ENCODE measurements around the gene SAMHD1.

The SAMHD1 gene

DNA sequence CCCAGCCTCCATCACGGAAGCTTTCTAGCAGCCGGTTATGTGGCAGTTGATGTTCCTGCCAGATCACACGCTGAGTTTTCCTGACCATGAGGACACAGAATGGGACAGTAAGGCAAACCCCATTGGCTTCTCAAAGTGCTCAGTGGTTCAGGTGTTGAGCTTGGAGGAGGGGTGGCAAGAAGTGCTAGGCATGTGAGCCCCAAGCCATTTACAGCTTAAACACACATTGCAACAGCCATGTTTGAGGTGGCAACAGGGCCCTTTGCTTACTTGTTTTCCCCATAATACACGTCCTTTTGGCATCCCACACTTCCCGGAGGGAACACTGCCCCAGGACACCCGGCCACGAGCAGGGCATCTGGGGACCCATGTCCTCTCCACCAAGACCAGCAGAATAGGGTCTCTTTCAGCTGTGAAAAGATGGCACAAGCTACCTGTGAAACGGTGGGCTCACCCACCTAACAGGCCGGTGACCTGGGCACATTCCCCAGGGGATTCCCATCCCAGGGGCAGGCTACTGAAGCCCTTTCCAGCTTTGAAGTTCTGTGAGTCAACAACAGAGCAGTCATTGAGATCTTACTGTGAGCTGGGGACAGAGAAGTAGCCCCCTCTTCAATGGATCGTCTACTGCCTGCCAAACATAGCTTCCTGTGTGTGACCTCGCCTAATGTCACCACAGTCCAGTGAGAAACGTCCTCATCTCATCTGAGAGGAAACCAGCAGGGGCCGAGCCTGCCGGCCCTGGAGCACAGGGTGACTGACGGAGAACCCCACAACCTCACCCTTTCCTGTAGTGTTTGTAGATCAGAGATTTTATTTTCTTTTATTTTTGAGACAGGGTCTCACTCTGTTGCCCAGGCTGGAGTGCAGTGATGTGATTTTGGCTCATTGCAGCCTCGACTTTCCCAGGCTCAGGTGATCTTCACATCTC is 79.6 kb downstream of the SAMHD1 start:
- H3K9me3 ChIP-seq (ENCODE audit: control insufficient read depth in 1 of 2, low read length in 2 of 2): no peaks in the 10 kb centered on the region
- H3K27me3 ChIP-seq (ENCODE audit: low read depth, low read length): no peaks in the 10 kb centered on the region
- no peak overlapping the region for H3K4me3 ChIP-seq (ENCODE audit: low read depth in 1 of 2, low read length in 2 of 2)
- H3K36me3 ChIP-seq (ENCODE audit: control insufficient read depth in 1 of 2, insufficient read depth in 2 of 2, low read length in 2 of 2): no peaks in the 10 kb centered on the region
- no peak overlapping the region for H3K27ac ChIP-seq (ENCODE audit: low read length)
- no peaks in the 10 kb centered on the region for H3K4me1 ChIP-seq (ENCODE audit: control insufficient read depth in 1 of 2, insufficient read depth in 2 of 2, low read length in 2 of 2)

DNA sequence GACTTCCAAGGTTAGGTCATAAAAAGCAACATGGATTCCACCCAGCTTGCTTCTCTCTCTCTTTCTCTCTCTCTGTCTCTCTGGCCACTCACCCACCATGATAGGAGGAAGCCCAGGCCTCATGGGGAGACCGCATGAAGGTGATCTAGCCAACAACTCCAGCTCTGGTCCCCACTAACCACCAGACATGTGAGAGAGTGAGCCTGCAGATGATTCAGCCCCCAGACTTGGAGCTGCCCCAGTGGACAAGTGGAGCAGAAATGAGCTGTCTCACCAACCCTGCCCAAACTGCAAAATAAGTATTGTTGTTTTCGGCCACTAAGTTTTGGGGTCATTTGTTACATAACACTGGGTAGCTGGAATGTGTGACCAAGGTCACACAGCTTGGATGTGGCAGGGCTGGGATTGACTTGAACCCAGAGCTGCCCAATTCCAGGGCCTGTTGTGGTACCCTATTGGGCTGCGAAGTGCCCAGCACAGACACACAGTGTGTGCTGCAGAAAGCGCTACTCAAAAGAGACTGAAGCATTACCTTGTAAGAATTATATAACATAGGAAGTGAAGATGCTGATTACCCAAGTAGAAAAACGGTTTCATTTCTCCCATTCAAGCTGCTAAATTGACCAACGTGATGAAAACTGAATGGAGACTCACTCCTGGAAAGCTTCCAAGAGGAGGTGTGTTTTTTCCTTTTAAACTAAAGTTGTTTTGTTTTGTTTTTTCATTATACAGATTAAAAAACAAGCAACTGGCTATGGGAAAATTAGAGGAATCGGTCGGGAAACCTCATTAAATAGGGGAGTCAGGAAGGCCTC is 84.6 kb downstream of the SAMHD1 start:
- no peaks in the 10 kb centered on the region for H3K36me3 ChIP-seq (ENCODE audit: control insufficient read depth in 1 of 2, insufficient read depth in 2 of 2, low read length in 2 of 2)

DNA sequence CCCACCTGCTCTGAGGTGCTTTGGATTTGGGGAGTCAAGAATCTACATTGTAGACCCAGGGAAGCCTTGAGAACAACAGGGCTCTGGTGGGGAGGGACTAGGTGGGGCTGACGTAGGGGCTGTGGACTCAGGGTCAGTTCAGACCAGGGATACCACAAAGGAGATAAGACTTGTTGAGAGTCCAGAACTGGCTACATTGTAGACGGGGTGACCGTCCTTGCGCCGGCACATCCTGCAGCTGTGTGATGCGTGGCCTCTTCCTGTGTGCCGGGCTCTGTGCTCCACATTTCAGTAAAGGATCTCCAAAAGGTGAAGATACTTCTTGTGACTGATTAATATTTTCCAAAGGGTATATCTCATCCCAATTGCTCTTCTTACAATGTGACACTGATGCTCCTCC is 85.3 kb downstream of the SAMHD1 start:
- no peak overlapping the region for H3K4me3 ChIP-seq (ENCODE audit: low read depth in 1 of 2, low read length in 2 of 2)
- H3K27ac ChIP-seq (ENCODE audit: low read length): no peak overlapping the region
- H3K27me3 ChIP-seq (ENCODE audit: low read depth, low read length): no peaks in the 10 kb centered on the region
- H3K9me3 ChIP-seq (ENCODE audit: control insufficient read depth in 1 of 2, low read length in 2 of 2): no peaks in the 10 kb centered on the region
- H3K4me1 ChIP-seq (ENCODE audit: control insufficient read depth in 1 of 2, insufficient read depth in 2 of 2, low read length in 2 of 2): peaks cover 6% of the 10 kb centered on the region in 2 donors
- no peaks in the 10 kb centered on the region for H3K36me3 ChIP-seq (ENCODE audit: control insufficient read depth in 1 of 2, insufficient read depth in 2 of 2, low read length in 2 of 2)

More for the DNA sequence above, 84.6 kb downstream of the SAMHD1 start:
- no peaks in the 10 kb centered on the region for H3K4me1 ChIP-seq (ENCODE audit: control insufficient read depth in 1 of 2, insufficient read depth in 2 of 2, low read length in 2 of 2)
- no peaks in the 10 kb centered on the region for H3K9me3 ChIP-seq (ENCODE audit: control insufficient read depth in 1 of 2, low read length in 2 of 2)
- H3K4me3 ChIP-seq (ENCODE audit: low read depth in 1 of 2, low read length in 2 of 2): no peak overlapping the region
- no peaks in the 10 kb centered on the region for H3K27me3 ChIP-seq (ENCODE audit: low read depth, low read length)
- H3K27ac ChIP-seq (ENCODE audit: low read length): no peak overlapping the region

DNA sequence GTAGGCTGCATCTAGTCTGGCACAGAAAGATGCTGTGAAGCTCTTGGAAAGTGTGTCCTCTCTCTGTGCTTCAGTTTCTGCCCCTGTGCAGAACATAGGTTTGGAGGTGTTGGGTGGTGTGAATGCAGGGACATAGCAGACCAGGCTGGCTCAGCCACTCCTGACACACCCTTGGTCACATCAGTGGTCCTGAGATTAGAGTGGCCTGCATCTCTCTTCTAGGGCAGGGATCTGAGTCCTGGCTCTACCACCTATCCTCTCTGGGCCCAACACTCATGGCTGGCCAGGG is 85.7 kb downstream of the SAMHD1 start:
- Histone ChIP-seq H3K27me3 (ENCODE audit: low read depth, low read length) (no peaks in the 10 kb centered on the region), H3K4me3 (ENCODE audit: low read depth in 1 of 2, low read length in 2 of 2) (no peak overlapping the region), H3K4me1 (ENCODE audit: control insufficient read depth in 1 of 2, insufficient read depth in 2 of 2, low read length in 2 of 2) (peaks cover 9 to 10% of the 10 kb centered on the region in 2 donors), H3K36me3 (ENCODE audit: control insufficient read depth in 1 of 2, insufficient read depth in 2 of 2, low read length in 2 of 2) (no peaks in the 10 kb centered on the region), H3K9me3 (ENCODE audit: control insufficient read depth in 1 of 2, low read length in 2 of 2) (no peaks in the 10 kb centered on the region), H3K27ac (ENCODE audit: low read length) (no peak overlapping the region)

DNA sequence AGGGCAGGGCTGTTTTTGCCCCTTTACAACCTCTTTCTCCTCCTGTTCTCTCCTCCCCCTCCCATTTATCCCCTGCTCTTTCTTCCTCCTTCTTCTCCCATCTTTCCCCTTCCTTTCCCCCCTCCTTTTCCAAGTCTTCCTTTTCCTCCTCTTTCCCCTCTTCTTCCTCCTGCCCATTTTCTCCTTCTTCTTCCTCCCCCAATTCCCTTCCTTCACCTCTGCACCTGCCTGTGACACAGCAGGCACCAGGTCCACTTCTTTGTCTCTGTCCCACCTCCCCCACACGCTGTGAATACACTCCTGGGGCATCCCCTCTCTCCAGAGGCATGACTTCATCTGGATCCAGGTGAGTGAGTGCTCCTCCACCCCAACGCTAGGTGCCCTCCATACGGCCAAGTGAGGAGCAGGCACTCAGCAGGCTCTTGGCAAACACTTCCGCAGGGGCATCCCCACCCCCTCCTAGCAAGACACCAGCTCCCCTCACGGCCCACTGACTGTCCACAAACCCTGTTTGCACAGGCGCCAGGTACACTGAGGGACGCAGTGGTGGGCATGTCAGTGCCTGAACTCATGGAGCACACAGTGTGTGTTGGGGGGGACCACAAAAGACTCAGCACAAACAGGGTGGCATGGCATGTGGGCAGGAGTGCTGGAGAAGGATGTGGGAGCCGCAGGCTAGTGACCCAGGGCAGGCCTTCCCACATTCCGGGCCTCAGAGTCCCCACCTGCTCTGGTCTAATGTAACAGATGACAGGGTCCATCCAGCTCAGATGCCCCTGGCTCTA is 86.2 kb downstream of the SAMHD1 start:
- no peaks in the 10 kb centered on the region for H3K36me3 ChIP-seq (ENCODE audit: control insufficient read depth in 1 of 2, insufficient read depth in 2 of 2, low read length in 2 of 2)
- peaks cover 15% of the 10 kb centered on the region in 2 donors for H3K4me1 ChIP-seq (ENCODE audit: control insufficient read depth in 1 of 2, insufficient read depth in 2 of 2, low read length in 2 of 2)
- no peak overlapping the region for H3K27ac ChIP-seq (ENCODE audit: low read length)
- no peaks in the 10 kb centered on the region for H3K27me3 ChIP-seq (ENCODE audit: low read depth, low read length)
- no peak overlapping the region for H3K4me3 ChIP-seq (ENCODE audit: low read depth in 1 of 2, low read length in 2 of 2)
- no peaks in the 10 kb centered on the region for H3K9me3 ChIP-seq (ENCODE audit: control insufficient read depth in 1 of 2, low read length in 2 of 2)

DNA sequence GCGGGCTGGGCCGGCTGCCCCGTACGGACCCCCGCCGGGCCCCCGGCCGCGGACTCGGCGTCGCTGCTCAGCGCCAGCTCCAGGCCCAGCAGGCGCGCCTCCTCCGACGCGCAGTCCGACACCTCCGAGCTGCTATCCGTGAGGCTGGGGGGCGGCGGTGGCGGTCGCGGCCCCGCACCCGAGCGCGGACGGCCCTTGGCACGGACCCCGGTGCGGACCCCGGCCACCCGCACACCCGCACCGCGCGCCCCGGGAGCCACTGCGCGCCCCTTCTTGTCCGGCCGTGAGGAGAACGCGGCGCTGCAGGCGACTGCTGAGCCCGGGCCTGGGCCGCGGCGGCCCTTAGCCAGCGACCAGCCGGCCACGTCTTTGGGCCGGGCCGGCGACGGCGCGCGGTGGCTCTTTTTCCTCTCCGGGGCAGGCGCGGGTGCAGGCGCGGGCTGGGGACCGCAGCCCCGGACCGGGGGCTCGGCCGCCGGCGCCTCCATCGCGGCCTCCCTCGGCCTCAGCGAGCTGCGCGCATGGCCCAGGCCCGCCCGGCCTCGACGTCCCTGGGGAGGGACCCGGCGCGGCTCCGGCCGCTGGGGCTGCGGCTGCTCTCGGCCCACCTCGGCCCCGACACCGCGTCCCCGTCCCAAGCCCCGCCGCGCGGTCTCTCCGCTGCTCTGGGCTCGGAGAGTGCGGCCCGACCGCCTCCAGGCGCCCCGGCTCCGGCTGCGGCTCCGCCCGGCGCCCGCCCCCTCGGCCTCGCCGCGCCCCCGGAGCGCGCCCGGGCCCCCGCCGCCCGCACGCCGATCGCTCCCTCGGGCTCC is 88.4 kb downstream of the SAMHD1 start:
- Histone ChIP-seq H3K27ac (ENCODE audit: low read length) (no peak overlapping the region), H3K4me3 (ENCODE audit: low read depth in 1 of 2, low read length in 2 of 2) (peak overlapping the region in 1 of 2 donors; percentile 72), H3K9me3 (ENCODE audit: control insufficient read depth in 1 of 2, low read length in 2 of 2) (no peaks in the 10 kb centered on the region), H3K27me3 (ENCODE audit: low read depth, low read length) (no peaks in the 10 kb centered on the region), H3K4me1 (ENCODE audit: control insufficient read depth in 1 of 2, insufficient read depth in 2 of 2, low read length in 2 of 2) (peaks cover 16 to 31% of the 10 kb centered on the region in 2 donors), H3K36me3 (ENCODE audit: control insufficient read depth in 1 of 2, insufficient read depth in 2 of 2, low read length in 2 of 2) (no peaks in the 10 kb centered on the region)

DNA sequence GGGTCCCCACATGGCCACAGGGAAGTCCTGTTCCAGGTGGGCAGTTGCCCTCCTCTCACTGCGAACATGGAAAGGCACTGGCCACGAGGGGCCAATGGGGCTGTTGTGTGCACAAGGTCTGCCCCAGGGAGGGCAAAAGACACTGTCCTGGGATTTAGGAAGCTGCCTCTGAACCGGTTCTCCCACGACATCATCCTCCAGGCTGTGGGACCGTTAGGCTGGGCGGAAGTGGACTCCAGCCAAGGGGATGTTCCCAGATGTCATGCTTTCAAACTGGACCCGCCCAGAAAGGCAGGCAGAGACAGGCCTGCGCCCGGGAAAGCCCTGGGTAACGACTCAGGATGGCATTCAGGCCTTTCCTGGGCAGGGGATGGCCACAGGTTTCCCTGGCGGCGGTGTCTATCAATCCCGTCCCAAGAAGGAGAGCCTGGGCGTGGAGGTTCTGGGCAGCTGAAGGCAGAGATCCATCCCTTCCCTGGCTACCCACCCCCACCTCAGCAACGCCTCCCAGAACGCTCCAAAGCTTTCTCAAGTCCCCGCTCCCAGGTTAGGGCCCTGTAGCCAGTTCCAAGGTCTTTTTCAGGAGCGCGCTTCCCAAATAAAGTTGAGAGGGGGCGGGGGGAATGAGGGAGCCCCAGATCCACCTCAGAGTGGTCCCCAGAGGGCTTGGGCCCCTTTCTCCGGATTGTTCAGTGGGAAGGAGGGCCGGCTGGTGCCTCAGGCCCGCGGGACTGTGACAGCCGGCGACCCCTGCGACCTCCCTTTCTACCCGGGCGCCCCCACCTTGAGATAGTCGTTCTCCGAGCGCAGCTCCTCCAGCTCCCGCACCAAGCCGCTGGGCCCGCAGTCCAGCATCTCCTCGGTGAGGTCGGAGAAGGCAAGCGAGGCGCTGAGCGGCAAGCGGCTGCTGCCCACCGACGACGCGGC is 89.4 kb downstream of the SAMHD1 start:
- H3K4me3 ChIP-seq (ENCODE audit: low read depth in 1 of 2, low read length in 2 of 2): peak overlapping the region; percentile 64 to 72
- no peaks in the 10 kb centered on the region for H3K27me3 ChIP-seq (ENCODE audit: low read depth, low read length)
- H3K9me3 ChIP-seq (ENCODE audit: control insufficient read depth in 1 of 2, low read length in 2 of 2): no peaks in the 10 kb centered on the region
- H3K4me1 ChIP-seq (ENCODE audit: control insufficient read depth in 1 of 2, insufficient read depth in 2 of 2, low read length in 2 of 2): peaks cover 20 to 40% of the 10 kb centered on the region in 2 donors
- H3K36me3 ChIP-seq (ENCODE audit: control insufficient read depth in 1 of 2, insufficient read depth in 2 of 2, low read length in 2 of 2): no peaks in the 10 kb centered on the region
- peak overlapping the region; percentile 69 for H3K27ac ChIP-seq (ENCODE audit: low read length)

DNA sequence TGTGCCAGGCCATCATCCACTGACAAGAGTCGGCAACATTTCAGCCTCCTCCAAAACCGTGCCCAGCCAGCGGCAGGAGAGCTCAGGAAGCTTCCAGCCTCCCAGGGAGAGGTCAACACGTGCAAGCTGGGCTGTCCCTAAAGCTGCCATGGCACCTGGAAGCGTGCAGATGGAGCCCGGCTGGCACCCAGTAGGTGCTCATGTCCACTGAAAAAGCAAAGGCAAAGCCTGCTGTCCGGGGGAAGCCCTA is 90.0 kb downstream of the SAMHD1 start:
- H3K9me3 ChIP-seq (ENCODE audit: control insufficient read depth in 1 of 2, low read length in 2 of 2): no peaks in the 10 kb centered on the region
- H3K27me3 ChIP-seq (ENCODE audit: low read depth, low read length): no peaks in the 10 kb centered on the region
- no peaks in the 10 kb centered on the region for H3K36me3 ChIP-seq (ENCODE audit: control insufficient read depth in 1 of 2, insufficient read depth in 2 of 2, low read length in 2 of 2)
- H3K4me1 ChIP-seq (ENCODE audit: control insufficient read depth in 1 of 2, insufficient read depth in 2 of 2, low read length in 2 of 2): peaks cover 26 to 46% of the 10 kb centered on the region in 2 donors
- peak overlapping the region; percentile 69 for H3K27ac ChIP-seq (ENCODE audit: low read length)
- H3K4me3 ChIP-seq (ENCODE audit: low read depth in 1 of 2, low read length in 2 of 2): peak overlapping the region; percentile 64 to 72

DNA sequence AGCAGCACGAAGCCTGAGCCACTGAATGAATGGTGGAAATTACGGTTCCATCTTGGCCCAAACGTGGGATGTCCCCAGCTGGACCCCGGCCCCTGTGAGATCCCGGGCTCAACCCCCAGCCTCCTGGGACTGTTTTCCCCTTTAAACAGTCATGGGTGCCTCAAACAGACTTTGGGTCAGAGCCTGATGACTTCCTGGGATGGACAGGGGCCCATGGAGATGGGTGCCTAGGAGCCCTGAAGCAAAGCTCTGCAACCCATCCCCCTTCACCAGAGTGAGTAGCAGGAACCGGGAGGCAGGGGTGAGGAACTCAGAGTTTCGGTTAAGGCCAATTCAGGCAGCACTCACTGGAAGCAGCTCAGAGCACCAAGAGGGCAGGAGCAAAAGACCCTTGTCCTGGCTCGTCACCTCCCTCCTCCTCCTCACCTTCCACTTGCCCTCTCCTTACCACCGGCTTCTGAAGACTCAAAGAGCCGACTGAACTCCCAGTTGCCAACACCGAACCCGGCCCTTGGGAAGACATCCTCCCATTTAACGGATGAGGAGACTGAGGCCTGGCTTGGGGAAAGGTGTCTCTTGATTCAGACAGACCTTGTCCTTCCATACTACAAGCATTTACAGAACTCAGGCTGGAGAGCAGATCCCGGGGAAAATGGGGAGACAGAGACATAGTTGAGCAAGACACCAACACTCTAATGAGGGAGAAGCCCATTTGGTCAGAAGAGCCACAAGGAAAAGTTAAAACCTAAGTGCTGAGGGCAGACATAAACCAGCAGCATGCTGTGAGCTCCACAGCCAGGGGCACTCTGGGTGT is 90.5 kb downstream of the SAMHD1 start:
- Histone ChIP-seq H3K4me3 (ENCODE audit: low read depth in 1 of 2, low read length in 2 of 2) (peak overlapping the region; percentile 64 to 72), H3K9me3 (ENCODE audit: control insufficient read depth in 1 of 2, low read length in 2 of 2) (no peaks in the 10 kb centered on the region), H3K36me3 (ENCODE audit: control insufficient read depth in 1 of 2, insufficient read depth in 2 of 2, low read length in 2 of 2) (no peaks in the 10 kb centered on the region), H3K4me1 (ENCODE audit: control insufficient read depth in 1 of 2, insufficient read depth in 2 of 2, low read length in 2 of 2) (peaks cover 30 to 52% of the 10 kb centered on the region in 2 donors), H3K27ac (ENCODE audit: low read length) (peak overlapping the region; percentile 69), H3K27me3 (ENCODE audit: low read depth, low read length) (no peaks in the 10 kb centered on the region)
